ENCODE results near the gene GRID1.

The GRID1 gene

GRCh38 chr10:86370006-86370585 is 3.5 kb upstream of the GRID1 start:
- DNase-seq (ENCODE audit: low read depth, low spot score) = no peak

- DNase-seq (ENCODE audit: low read depth, low spot score) = no peak
Measured at GRCh38 chr10:86368987-86369386, 2.4 kb upstream of the GRID1 start.

- DNase-seq (ENCODE audit: low read depth, low spot score) = no peak
Measured at GRCh38 chr10:86368046-86368445, 1.5 kb upstream of the GRID1 start.

GRCh38 chr10:86367152-86367951 is 757 bp upstream of the GRID1 start:
- peak; percentile 53 for DNase-seq (ENCODE audit: low read depth, low spot score)

- no peak for DNase-seq (ENCODE audit: low read depth, low spot score)
Measured at GRCh38 chr10:86366902-86367151, 232 bp upstream of the GRID1 start.

- peak; percentile 46 for DNase-seq (ENCODE audit: low read depth, low spot score)
Measured at GRCh38 chr10:86365346-86366032, 1.1 kb downstream of the GRID1 start.

GRCh38 chr10:86364491-86365345 is 1.9 kb downstream of the GRID1 start:
- peak; percentile 51 for DNase-seq (ENCODE audit: low read depth, low spot score)

GRCh38 chr10:86363833-86364490 is 2.6 kb downstream of the GRID1 start:
- DNase-seq (ENCODE audit: low read depth, low spot score) = no peak

- peak; percentile 76 for DNase-seq (ENCODE audit: low read depth, low spot score)
Measured at GRCh38 chr10:86363184-86363832, 3.3 kb downstream of the GRID1 start.

GRCh38 chr10:86362586-86363183 is 3.9 kb downstream of the GRID1 start:
- no peak for DNase-seq (ENCODE audit: low read depth, low spot score)

GRCh38 chr10:86362129-86362527 is 4.5 kb downstream of the GRID1 start:
- no peak for DNase-seq (ENCODE audit: low read depth, low spot score)

GRCh38 chr10:86361156-86362128 is 5.2 kb downstream of the GRID1 start:
- DNase-seq (ENCODE audit: low read depth, low spot score) = no peak

- DNase-seq (ENCODE audit: low read depth, low spot score) = no peak
Measured at GRCh38 chr10:86360657-86361056, 5.9 kb downstream of the GRID1 start.

GRCh38 chr10:86359954-86360353 is 6.6 kb downstream of the GRID1 start:
- no peak for DNase-seq (ENCODE audit: low read depth, low spot score)

- no peak for DNase-seq (ENCODE audit: low read depth, low spot score)
Measured at GRCh38 chr10:86359111-86359510, 7.5 kb downstream of the GRID1 start.

- DNase-seq (ENCODE audit: low read depth, low spot score) = no peak
Measured at GRCh38 chr10:86357676-86358075, 8.9 kb downstream of the GRID1 start.

- no peak for DNase-seq (ENCODE audit: low read depth, low spot score)
Measured at GRCh38 chr10:86357041-86357440, 9.6 kb downstream of the GRID1 start.

- no peak for DNase-seq (ENCODE audit: low read depth, low spot score)
Measured at GRCh38 chr10:86356296-86356695, 10.3 kb downstream of the GRID1 start.

- DNase-seq (ENCODE audit: low read depth, low spot score) = no peak
Measured at GRCh38 chr10:86355571-86356038, 11.0 kb downstream of the GRID1 start.

All from astrocyte of the hippocampus (primary cell).